IPS-11a (cell line): ENCODE measurements around the gene GLT1D1.

ENCODE experiments used
- H3K4me3 ChIP-seq: one replicate; pipeline ENCODE4 v1.5.1; 2013; ENCODE audit warnings: low read depth, low read length, control low read depth

GLT1D1 gene

DNA sequence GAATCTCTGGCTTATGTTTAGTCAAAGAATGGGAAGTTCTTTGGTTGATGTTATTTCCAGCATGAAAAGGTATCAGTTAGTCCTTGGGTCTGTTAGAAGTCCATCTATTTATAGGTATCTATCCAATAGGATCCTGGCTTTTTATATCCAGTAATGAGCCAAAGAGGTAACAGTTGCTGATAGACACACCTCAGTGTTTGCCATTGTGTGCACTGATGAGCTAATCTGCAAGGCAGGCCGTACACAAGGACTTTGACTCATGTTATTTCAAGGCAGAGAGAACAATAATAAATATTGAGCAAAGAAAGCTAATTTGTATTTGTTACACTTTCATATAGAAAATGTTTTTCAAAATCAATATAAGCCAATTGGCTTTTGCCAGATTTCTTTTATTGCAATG, 56.4 kb downstream of the GLT1D1 start:
- no peak overlapping the region for H3K4me3 ChIP-seq

DNA sequence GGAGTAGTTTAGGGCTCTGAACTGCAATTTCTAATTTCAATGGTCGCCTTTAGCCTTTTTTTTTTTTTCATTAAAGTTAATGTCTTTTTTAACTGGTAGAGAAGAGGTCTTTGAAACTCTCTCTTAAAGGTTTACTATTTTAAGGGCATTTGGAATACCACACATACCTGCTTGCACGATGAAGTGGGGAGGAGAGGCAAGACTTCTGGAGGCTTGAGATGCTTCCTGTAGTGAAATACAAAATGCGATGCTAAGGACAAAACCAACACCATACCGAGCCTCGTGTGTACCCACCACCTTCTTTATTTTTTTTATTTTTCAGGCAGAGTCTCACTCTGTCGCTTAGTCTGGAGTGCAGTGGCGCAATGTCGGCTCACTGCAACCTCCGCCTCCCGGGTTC, 57.4 kb downstream of the GLT1D1 start:
- H3K4me3 ChIP-seq: no peak overlapping the region

DNA sequence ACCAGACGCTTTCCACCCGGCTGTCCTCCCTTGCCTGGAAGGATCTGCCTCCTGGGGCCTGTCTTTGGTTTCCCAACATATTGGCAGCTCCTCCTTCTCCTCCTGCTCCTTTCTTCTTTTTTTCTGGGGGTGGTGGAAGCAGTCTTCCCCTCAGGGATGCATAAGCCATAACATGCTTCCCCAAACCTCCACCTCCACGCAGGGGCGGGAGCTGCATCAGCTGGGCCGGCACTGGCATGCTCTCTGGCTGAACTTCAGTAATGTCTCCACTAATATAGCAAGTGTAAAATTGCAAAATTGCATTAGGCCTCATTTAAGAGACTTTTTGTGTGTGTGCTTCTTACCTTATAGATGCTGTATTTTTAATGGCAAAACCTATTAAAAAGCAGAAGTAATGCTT, 58.6 kb downstream of the GLT1D1 start:
- no peak overlapping the region for H3K4me3 ChIP-seq

DNA sequence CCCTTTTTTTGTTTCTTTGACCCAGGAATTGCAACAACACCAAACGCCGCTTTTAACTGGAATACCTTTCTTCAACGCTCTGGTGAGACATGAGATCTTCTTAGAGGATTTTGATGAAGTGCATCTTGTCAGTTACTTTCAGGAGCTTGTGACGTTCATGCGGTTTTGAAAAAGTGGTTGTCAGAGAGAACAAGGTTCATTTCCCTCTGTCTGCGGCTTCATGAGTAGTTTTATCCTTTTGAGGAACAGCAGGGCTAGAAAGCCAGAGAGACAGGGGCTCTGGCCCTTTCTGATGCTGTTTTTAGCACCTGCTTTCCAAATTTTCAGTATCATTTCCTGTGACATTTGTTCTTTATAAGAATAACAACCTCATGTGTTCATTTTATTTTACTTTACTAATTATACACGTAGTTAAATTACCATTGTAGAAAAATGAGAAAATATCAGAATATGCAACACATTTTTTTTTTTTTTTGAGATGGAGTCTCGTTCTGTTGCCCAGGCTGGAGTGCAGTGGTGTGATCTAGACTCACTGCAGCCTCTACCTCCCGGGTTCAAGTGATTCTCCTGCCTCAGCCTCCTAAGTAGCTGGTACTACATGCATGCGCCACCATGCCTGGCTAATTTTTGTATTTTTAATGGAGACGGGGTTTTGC, 61.8 kb downstream of the GLT1D1 start:
- no peak overlapping the region for H3K4me3 ChIP-seq

DNA sequence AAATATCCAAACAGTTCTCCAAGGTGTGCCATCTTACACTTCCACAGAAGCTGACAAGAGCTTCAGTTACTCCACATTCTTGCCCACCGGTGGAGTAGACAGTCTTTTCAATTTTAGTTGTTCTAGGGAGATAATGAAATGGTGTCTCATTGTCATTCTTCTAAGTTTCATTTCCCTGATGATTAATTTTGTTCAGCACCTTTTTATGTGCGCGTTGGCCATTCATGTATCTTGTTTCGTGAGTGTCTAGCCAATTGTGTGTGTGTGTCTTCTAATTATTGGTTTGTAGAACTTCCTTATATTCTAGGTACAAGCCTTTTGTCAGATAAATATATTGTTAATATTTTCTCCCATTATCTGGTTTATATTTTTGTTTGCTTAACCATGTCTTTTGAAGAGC, 63.1 kb downstream of the GLT1D1 start:
- no peak overlapping the region for H3K4me3 ChIP-seq

DNA sequence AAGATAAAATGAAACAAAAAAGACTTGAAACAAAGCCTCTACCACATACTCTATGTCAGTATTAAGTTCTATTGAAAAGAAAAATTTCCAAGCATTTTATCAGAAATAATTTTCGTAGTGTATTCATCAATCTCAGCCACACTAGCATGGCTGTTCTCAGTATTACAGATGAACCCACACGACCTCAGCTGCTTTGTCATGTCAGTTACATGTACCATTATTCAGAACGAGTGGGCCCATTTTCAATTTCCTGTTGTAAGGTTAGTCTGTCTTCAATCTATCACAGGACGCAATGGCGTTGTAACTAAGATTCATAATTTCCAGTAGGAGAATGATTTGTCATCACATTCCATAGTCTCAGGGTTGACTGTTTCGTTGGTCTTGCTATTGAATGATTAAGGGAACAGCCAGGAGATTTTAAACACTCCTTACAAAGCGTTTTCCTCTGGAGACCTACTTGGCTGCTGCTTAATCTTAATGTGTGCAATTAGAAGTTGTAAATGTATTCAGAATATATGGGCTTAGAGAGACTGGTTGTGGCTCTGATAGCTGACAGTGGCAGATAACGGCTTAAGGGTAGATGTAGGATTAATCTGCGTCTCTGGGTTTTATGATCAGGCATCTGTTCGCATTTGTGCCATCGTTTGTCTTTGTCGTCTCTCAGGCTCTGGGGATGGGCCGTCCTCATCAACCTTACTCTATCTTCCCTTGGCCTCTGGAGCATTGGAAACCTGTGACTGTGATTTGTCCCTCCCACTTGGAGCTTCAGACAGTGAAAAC, 65.4 kb downstream of the GLT1D1 start:
- no peak overlapping the region for H3K4me3 ChIP-seq

DNA sequence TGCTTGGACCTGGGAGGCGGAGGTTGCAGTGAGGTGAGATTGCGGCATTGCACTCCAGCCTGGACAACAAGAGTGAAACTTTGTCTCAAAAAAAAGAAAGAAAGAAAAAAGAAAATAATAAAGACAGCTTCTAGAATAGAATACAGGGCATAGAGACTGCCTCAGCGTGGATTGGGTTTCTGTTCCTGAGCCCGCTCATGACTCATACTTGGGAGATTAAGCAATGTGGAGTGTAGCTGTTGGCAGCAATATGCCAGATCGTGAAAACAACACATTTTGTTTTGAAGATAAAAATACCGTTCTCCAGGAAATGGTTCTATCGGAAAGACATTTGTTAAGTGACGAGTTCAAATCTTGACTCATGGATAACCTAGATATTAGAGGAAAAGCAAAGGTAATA, 67.2 kb downstream of the GLT1D1 start:
- no peak overlapping the region for H3K4me3 ChIP-seq

DNA sequence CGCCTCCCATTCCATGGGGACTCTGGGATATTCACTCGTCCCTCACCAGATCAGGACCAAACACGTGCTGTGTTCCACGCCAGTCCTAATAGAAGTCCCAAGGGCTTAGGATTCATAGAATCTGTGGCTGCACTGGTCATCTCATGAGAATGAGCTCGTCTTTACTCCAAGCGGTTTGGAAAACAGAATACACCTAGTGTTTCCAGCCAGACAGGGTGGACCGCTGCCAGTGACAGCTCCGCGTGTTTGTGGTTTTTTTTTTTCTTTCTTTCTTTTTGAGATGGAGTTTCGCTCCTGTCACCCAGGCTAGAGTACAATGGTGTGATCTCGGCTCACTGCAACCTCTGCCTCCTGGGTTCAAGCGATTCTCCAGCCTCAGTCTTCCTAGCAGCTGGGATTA, 75.1 kb downstream of the GLT1D1 start:
- no peak overlapping the region for H3K4me3 ChIP-seq

DNA sequence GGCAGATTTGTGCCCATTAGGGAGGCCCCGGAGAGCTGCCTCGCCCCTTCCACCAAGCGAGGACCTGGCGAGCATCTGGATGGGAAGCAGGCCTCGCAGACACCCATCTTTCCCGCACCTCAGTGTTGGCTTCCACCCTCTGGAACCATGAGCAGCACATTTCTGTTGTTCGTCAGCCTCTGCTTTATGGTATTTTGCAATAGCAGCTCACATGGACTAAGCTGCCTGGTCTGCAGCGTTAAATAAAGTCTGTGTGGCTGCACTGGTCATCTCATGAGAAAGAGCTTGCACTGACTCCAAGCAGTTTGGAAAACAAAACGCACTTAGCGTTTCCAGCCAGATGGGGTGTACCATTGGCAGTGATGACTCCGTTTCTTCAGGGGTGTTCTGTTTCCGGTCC, 75.8 kb downstream of the GLT1D1 start:
- no peak overlapping the region for H3K4me3 ChIP-seq

DNA sequence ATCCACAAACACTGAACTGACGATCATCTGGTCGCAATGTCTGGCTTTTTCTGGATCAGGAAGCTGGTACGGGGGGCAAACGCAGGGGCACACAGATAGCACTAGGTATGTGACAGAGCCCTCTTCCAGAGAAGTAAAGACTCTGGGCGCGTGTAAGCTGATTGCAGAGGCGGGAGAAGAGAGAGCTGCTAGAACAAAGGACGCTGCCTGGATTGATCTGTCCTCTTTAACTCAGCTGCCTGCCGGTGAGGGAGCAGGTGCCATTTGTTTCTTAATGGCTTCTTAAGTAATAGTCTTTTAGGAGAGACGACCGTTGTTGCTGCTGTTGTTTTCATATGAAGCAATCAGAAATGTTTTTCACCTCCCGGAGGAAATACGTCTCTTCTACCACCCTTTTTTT, 77.3 kb downstream of the GLT1D1 start:
- H3K4me3 ChIP-seq: no peak overlapping the region

DNA sequence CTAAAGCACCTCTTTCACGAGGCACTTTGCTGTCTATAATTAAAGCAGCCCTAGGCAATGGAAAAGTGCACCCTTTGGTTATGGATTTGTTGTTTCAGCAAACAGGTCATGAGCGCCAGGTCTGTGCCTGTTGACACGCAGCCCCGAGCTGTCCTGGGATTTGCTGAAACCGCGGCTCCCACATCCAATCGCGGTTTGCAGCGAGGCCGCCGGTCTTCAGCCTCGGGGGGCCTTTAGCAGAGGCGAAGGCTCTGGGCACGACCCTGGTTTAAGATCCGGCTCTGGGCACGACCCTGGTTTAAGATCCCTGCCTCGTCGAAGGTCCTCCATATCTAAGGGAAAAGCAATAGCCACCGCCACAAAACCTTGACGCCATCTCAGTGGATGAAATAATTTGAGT, 79.2 kb downstream of the GLT1D1 start:
- H3K4me3 ChIP-seq: no peak overlapping the region

DNA sequence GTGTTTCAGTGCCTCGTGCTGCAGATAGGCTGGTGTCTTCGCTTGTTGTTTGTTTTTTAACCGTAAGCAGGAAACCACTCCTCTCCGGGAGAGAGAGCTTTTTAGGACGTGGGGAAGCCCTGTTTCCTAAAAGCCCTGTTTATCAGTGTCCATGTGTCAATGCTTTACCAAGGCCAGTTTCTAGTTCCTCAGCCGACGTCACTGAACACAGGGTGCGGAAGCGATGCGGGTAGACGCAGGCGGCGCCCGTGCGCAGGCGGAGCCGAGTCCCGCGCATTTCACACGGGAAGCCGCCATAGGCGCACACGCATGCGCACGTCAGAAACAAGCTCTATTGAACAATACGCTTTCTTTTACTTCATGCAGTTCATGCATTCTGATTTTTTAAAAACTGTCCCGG, 79.8 kb downstream of the GLT1D1 start:
- no peak overlapping the region for H3K4me3 ChIP-seq

DNA sequence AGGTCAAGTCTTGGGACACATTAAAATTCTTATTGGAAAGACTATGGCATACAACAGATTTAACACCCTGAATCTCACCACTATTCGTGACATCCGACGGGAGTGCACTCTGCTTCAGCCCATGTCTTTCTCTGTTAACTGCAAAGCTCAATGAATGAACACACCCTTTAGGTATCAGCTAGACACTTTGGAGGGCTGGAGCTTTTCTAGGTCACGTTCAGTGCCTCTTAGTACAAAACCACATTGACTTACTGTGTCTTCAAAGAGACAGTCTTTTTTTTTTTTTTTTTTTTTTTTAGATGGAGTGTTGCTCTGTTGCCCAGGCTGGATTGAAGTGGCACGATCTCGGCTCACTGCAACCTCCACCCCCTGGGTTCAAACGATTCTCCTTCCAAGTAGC, 80.6 kb downstream of the GLT1D1 start:
- H3K4me3 ChIP-seq: no peak overlapping the region

DNA sequence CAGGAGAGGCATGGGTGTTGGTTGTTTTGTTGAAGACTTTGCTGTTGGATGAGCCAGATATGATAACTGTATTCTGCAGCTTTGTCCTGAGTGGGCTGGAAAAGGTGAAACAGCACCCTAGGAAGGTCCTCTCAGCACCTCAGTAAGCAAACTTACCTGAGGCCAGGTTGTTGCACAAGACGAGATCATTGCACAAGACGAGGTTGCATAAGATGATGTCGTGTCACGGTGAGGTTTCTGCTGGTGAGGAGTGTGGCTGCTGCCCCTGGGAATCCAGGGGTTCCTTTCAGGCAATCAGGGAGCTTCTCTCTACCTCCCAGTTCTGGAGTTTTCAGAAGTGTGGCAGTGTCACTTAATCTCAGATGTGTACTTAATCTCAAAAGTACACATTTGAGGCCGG, 85.6 kb downstream of the GLT1D1 start:
- H3K4me3 ChIP-seq: no peak overlapping the region

DNA sequence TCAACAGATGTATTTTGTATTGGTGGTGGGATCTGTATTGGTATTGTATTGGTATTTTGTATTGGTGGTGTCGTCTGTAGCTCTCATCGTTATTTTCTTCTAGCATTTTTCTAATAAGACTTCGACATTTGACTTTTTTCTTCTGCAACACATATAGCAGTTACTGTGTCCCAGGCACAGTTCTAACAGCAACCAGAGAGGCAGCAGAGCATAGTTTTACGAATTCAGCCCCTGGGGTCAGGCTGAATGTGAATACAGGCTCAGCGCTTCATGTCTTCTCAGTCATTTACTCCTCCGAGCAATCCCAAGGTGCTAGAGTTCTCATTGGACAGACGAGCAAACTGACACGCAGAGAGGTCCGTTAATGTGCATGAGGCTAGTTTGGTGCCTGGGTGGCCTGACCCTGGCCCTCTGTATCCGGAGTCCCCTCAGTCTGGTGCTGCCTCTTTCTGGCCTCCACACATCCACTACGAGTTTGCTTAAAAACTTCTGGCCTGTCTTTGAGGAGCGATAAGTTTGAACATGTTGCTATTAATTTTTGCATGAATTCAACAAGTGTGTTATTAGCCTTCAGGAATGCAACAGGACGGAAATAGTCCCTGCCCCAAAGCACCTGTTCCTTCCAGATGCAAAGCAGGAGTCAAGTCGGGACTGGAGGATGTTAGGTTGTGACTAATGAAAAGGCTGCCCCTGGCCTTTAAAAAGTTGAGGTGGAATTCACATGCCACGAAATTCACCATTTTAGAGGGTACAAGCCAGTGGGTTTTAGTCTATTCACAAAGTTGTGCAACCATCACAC, 87.0 kb downstream of the GLT1D1 start:
- H3K4me3 ChIP-seq: no peak overlapping the region

DNA sequence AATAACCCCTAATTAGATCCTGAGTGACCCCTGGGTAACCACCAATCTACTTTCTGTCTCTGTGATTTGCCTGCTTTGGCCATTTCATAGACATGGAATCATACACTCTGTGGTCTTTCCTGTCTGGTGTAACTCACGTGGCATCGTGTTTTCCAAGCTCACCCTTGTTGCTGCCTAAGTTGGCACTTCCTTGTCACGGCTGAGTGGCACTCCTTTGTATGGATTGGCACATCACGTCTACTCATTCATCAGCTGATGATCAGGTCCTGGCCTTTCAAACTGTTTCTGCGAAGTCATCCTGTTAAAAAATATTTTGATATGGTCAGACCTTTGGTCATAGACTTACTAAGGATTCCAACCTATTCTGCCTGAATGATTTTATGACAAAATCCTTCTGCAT, 87.7 kb downstream of the GLT1D1 start:
- no peak overlapping the region for H3K4me3 ChIP-seq

DNA sequence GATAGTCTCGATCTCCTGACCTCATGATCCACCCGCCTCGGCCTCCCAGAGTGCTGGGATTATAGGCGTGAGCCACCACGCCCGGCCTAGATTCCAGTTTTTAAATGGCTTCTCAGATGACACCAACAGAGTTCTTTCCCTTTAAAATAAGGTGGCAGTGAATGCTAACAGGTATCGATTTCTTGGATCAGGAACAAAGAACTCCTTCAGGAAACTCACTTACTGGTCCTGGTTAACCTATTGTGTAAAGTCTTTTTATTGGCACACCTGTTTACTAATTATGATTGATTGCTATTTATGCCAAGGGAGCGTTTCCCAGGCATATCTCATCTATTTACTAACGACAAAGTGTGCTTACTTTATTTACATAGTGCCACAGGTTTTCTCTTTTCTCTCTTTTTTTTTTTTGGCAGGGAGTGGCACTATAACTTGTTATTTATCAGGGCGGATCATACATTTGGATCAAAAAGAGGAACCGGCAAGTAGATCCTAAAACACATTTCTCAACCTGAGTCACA, 89.7 kb downstream of the GLT1D1 start:
- no peak overlapping the region for H3K4me3 ChIP-seq

DNA sequence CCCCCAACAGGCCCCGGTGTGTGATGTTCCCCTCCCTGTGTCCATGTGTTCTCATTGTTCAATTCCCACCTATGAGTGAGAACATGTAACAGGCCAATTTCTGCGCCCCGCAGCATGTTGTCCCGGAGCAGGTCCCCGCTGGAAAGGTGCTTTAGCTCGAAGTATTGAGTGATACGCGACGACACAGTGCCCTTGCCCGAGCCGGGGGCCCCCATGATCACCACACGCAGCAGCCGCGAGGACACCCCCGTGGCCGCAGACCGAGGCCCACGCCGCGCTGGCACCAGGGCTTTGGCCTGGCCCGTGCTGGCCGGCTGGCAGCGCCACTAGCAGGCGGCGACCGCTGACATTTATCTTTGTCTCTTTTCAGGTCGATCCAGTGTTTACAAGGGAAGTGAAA, 91.7 kb downstream of the GLT1D1 start:
- no peak overlapping the region for H3K4me3 ChIP-seq

DNA sequence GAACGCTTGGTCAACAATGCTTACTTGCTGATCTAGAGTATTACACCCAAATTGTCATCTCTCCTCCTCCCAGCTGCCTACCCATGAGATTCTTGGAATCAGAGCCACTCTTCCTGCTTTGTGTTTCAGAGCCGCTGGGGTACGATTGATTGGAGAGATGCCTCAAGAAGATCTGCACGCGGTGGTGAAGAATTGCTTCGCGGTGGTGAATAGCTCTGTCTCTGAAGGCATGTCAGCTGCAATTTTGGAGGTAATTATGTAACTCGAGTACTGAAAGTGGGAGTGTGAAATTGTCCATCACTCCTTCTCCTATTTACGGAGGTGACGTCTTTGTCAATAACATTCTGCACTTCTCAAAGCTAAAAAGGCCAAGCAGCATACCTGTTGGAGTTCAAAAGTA, 93.9 kb downstream of the GLT1D1 start:
- H3K4me3 ChIP-seq: no peak overlapping the region

DNA sequence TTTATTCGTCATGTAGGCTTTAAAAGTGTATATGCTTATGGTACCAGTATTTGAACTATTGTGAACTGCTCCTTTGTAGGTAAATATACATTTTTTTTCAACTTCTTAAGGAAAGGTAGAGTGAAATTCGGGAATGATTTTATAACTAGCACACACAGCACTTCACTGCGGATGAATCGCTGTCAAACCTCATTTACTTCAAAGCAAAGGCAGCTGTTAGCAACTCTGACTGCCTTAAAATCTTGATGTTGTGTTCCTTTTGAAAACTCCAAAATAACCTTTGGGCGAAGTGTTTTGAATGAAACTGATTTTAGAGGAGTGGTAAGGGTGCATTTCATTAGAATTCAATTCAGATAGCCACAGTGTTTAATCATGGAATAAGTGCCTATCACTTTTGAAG, 95.8 kb downstream of the GLT1D1 start:
- no peak overlapping the region for H3K4me3 ChIP-seq

DNA sequence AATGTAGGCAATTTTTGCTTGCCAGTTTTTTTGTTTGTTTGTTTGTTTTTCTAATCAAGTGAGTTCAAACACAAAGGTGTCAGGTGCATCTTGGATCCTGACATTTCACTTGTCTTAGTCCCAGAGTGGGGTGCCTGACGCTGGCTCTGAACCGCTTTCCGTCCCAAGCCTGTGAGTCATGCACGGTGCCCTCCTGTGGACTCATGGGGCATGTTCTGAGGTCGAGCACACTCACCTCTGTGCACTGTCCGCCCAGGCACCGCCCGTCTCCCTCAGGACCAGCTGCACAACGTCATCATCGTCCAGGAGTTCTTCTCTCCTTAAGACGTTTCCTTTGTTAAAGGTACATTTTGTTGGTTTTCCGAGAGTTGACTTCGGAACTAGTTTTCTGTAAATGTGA, 98.2 kb downstream of the GLT1D1 start:
- H3K4me3 ChIP-seq: no peak overlapping the region

DNA sequence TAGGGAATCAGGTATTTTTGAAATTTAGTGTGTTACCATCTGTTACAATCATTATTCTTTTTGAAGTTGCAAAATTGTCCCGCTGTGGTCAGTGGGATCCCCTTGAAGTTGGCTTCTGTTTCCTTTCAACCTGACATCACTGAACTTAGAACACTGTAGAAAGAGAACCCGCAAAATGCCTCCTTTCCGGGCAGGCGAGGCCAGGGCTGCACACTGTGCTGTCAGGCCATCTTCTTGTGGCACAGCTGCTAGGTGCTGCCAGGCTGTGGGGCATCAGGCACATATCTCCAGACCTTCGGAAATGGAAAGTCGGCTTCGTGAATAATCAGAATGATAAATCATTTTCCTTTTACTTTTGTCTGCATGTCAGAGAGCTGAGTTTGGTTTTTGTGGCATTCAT, 103.5 kb downstream of the GLT1D1 start:
- no peak overlapping the region for H3K4me3 ChIP-seq
